Activated naive CD4-positive, alpha-beta T cell treated with Interleukin-2 at 50 U/mL for 16 hours (primary cell): Measurements from ENCODE around the gene PIRT.

Experiments used
- DNase-seq: peaks from one replicate; pipeline ENCODE4 v3.0.0-alpha.2; 2020

The PIRT gene

GRCh38 chr17:10815319-10815718 is 22.6 kb downstream of the PIRT start:
- DNase-seq: no peak

- DNase-seq: no peak
Observed at GRCh38 chr17:10814075-10814474, 23.8 kb downstream of the PIRT start.

GRCh38 chr17:10812674-10813073 is 25.2 kb downstream of the PIRT start:
- DNase-seq: no peak

- no peak for DNase-seq
Observed at GRCh38 chr17:10809605-10810004, 28.3 kb downstream of the PIRT start.

- no peak for DNase-seq
Observed at GRCh38 chr17:10807704-10808128, 30.2 kb downstream of the PIRT start.

- DNase-seq: no peak
Observed at GRCh38 chr17:10806545-10807262, 31.2 kb downstream of the PIRT start.

- no peak for DNase-seq
Observed at GRCh38 chr17:10805911-10806310, 32.0 kb downstream of the PIRT start.

GRCh38 chr17:10804546-10804945 is 33.3 kb downstream of the PIRT start:
- no peak for DNase-seq

GRCh38 chr17:10803830-10804475 is 33.9 kb downstream of the PIRT start, which contains the start of gene TMEM238L:
Gene TMEM238L, minus strand, starts transcription at chr17:10804099. Its CDS starts 136 bp downstream, at chr17:10803963.
- DNase-seq: no peak

- DNase-seq: no peak
Observed at GRCh38 chr17:10803350-10803749, 34.5 kb downstream of the PIRT start.

GRCh38 chr17:10802496-10803284 is 35.2 kb downstream of the PIRT start:
- no peak for DNase-seq

GRCh38 chr17:10799407-10799806 is 38.5 kb downstream of the PIRT start:
- DNase-seq: no peak

GRCh38 chr17:10798910-10799309 is 39.0 kb downstream of the PIRT start:
- DNase-seq: no peak

GRCh38 chr17:10798332-10798749 is 39.5 kb downstream of the PIRT start:
- no peak for DNase-seq

GRCh38 chr17:10797476-10798328 is 40.2 kb downstream of the PIRT start:
- DNase-seq: no peak

- no peak for DNase-seq
Observed at GRCh38 chr17:10793816-10794215, 44.1 kb downstream of the PIRT start.

GRCh38 chr17:10793256-10793655 is 44.6 kb downstream of the PIRT start:
- DNase-seq: no peak

- DNase-seq: no peak
Observed at GRCh38 chr17:10792151-10792550, 45.7 kb downstream of the PIRT start.

- no peak for DNase-seq
Observed at GRCh38 chr17:10790491-10791401, 47.1 kb downstream of the PIRT start.

GRCh38 chr17:10789694-10790271 is 48.1 kb downstream of the PIRT start:
- DNase-seq: no peak
